ENCODE data around the gene NKX2-1.

DNA sequence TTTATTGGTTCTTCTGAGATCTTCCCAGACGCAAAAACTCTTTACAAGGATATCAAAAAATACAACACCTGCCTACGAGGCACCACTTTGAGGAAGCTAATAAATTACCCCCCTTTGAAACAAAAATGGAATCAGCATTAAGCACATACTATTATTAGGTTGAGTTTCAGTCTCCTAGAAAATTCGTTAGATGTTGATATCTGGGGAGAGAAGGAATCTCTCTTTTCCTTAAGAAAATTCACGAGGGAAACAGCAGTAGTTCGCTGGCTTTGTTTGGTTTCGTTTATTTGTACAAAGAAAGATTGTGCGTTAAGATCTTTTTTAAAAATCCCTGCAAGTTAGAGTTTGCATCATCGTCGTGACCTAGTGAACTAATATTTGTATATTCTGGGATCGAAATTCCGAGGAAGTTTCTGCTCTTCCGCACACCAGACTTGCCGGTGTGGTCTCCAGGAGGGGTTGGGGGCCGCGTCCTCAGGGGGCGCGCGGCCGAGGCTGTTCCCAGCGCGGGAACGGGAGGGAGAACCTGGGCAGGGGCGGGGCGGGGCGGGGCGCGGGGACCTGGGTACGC lies 12.1 kb downstream of the NKX2-1 start:
- TF ChIP-seq, protein P1, sequence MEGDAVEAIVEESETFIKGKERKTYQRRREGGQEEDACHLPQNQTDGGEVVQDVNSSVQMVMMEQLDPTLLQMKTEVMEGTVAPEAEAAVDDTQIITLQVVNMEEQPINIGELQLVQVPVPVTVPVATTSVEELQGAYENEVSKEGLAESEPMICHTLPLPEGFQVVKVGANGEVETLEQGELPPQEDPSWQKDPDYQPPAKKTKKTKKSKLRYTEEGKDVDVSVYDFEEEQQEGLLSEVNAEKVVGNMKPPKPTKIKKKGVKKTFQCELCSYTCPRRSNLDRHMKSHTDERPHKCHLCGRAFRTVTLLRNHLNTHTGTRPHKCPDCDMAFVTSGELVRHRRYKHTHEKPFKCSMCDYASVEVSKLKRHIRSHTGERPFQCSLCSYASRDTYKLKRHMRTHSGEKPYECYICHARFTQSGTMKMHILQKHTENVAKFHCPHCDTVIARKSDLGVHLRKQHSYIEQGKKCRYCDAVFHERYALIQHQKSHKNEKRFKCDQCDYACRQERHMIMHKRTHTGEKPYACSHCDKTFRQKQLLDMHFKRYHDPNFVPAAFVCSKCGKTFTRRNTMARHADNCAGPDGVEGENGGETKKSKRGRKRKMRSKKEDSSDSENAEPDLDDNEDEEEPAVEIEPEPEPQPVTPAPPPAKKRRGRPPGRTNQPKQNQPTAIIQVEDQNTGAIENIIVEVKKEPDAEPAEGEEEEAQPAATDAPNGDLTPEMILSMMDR (IDR thresholded peaks at IDR 0.05) = no peak
- TF ChIP-seq, protein P2, sequence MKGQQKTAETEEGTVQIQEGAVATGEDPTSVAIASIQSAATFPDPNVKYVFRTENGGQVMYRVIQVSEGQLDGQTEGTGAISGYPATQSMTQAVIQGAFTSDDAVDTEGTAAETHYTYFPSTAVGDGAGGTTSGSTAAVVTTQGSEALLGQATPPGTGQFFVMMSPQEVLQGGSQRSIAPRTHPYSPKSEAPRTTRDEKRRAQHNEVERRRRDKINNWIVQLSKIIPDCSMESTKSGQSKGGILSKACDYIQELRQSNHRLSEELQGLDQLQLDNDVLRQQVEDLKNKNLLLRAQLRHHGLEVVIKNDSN (IDR thresholded peaks at IDR 0.05; ENCODE audit: borderline replicate concordance, low read depth) = no peak
- TF ChIP-seq, protein P3, sequence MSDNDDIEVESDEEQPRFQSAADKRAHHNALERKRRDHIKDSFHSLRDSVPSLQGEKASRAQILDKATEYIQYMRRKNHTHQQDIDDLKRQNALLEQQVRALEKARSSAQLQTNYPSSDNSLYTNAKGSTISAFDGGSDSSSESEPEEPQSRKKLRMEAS (IDR thresholded peaks at IDR 0.05; ENCODE audit: low read depth) = no peak
- TF ChIP-seq, protein P4, sequence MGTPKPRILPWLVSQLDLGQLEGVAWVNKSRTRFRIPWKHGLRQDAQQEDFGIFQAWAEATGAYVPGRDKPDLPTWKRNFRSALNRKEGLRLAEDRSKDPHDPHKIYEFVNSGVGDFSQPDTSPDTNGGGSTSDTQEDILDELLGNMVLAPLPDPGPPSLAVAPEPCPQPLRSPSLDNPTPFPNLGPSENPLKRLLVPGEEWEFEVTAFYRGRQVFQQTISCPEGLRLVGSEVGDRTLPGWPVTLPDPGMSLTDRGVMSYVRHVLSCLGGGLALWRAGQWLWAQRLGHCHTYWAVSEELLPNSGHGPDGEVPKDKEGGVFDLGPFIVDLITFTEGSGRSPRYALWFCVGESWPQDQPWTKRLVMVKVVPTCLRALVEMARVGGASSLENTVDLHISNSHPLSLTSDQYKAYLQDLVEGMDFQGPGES (IDR thresholded peaks at IDR 0.05; ENCODE audit: low read depth, low read length) = no peak
- TF ChIP-seq POLR2AphosphoS5 (IDR thresholded peaks at IDR 0.05; ENCODE audit: low read depth, low read length) (no peak), YY1 (IDR thresholded peaks at IDR 0.05; ENCODE audit: low read depth) (no peak)
- TF ChIP-seq, protein P5, sequence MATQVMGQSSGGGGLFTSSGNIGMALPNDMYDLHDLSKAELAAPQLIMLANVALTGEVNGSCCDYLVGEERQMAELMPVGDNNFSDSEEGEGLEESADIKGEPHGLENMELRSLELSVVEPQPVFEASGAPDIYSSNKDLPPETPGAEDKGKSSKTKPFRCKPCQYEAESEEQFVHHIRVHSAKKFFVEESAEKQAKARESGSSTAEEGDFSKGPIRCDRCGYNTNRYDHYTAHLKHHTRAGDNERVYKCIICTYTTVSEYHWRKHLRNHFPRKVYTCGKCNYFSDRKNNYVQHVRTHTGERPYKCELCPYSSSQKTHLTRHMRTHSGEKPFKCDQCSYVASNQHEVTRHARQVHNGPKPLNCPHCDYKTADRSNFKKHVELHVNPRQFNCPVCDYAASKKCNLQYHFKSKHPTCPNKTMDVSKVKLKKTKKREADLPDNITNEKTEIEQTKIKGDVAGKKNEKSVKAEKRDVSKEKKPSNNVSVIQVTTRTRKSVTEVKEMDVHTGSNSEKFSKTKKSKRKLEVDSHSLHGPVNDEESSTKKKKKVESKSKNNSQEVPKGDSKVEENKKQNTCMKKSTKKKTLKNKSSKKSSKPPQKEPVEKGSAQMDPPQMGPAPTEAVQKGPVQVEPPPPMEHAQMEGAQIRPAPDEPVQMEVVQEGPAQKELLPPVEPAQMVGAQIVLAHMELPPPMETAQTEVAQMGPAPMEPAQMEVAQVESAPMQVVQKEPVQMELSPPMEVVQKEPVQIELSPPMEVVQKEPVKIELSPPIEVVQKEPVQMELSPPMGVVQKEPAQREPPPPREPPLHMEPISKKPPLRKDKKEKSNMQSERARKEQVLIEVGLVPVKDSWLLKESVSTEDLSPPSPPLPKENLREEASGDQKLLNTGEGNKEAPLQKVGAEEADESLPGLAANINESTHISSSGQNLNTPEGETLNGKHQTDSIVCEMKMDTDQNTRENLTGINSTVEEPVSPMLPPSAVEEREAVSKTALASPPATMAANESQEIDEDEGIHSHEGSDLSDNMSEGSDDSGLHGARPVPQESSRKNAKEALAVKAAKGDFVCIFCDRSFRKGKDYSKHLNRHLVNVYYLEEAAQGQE (IDR thresholded peaks at IDR 0.05; ENCODE audit: low read depth, low read length) = no peak

Data from SK-N-SH (cell line).